ENCODE measurements around the gene RPE. TPM values are rescaled to one million over a fixed set of nuclear protein-coding genes. Genes with fewer than 3 reads are reported as not detected.

RPE gene
- total RNA-seq: 27.9 and 81.0 TPM in 2 replicates

GRCh38 chr2:210002158-210003157 is at the start of gene RPE:
Gene RPE (plus strand): TSS chr2:210002638. CDS start chr2:210002662, 24 bp downstream.

Other genes with a start within 250 kb of the RPE start
- gene UNC80, start 230.8 kb upstream of the RPE start, total RNA-seq: not detected in 2 replicates
- gene KANSL1L, start 168.8 kb downstream of the RPE start, total RNA-seq: 14.4 and 28.3 TPM in 2 replicates
- 0.22 and 0.79 TPM in 2 replicates for gene ACADL, start 222.8 kb downstream of the RPE start, total RNA-seq

Data from placental epithelial cell (primary cell).